Lower lobe of right lung (tissue), 2 donors: Measurements from ENCODE around the gene UNC5C. TPM values are rescaled to one million over a fixed set of nuclear protein-coding genes. Genes with fewer than 3 reads are reported as not detected.

Experiments used
- ATAC-seq, 2 donors: fragments of 200-7000 bp; cut with Tn5 transposase; one replicate each; pipeline ENCODE4 v1.9.1; 2020 to 2022; ENCODE audit warnings: mild to moderate bottlenecking in 2 of 2, moderate library complexity in 2 of 2
- DNase-seq: peaks from one replicate; pipeline ENCODE4 v3.0.0-alpha.2; 2020
- H3K27ac ChIP-seq: fragments of 200-600 bp; one replicate; pipeline ENCODE4 v1.8.0; 2022
- H3K27me3 ChIP-seq: fragments of 200-600 bp; one replicate; pipeline ENCODE4 v1.8.0; 2022; ENCODE audit warnings: low read depth
- H3K36me3 ChIP-seq: fragments of 200-600 bp; one replicate; pipeline ENCODE4 v1.8.0; 2022; ENCODE audit warnings: mild to moderate bottlenecking
- H3K4me1 ChIP-seq: fragments of 200-600 bp; one replicate; pipeline ENCODE4 v1.8.0; 2022
- H3K4me3 ChIP-seq: fragments of 200-600 bp; one replicate; pipeline ENCODE4 v1.8.0; 2022; ENCODE audit warnings: mild to moderate bottlenecking
- H3K9me3 ChIP-seq: fragments of 200-600 bp; one replicate; pipeline ENCODE4 v1.8.0; 2022
- intact Hi-C: fragments of 100-400 bp; cut with DNase I; formaldehyde crosslinking; loops from one replicate; pipeline ENCODE4 v1.11.0; 2022
- total RNA-seq: library from RNA; stranded (reverse); fragmentation: NEBNext Ultra II Directional; extraction: Animal tissue kit (Norgen Biotek cat#: 25700); gene quantifications from one replicate; pipeline ENCODE4 v1.2.1, GENCODE V29; 2021
- TF ChIP-seq, protein P1 (sequence below): fragments of 200-600 bp; IDR thresholded peaks from one replicate; pipeline ENCODE4 v1.8.0; 2022; ENCODE audit warnings: antibody characterized with exemption, mild to moderate bottlenecking
- donor health status: DM: no; HTN: yes; CAD: no; lungs with severe emphysema.

Gene UNC5C
- total RNA-seq, 1 donor from 2014 or later, result 5.1 TPM

GRCh38 chr4:95304898-95305297 is 243.9 kb downstream of the UNC5C start:
- no peaks in the 10 kb centered on the region for H3K9me3 ChIP-seq
- H3K4me1 ChIP-seq, result no peaks in the 10 kb centered on the region
- no peaks in the 10 kb centered on the region for H3K36me3 ChIP-seq
- no peak overlapping the region for H3K27ac ChIP-seq
- TF ChIP-seq, protein P1, sequence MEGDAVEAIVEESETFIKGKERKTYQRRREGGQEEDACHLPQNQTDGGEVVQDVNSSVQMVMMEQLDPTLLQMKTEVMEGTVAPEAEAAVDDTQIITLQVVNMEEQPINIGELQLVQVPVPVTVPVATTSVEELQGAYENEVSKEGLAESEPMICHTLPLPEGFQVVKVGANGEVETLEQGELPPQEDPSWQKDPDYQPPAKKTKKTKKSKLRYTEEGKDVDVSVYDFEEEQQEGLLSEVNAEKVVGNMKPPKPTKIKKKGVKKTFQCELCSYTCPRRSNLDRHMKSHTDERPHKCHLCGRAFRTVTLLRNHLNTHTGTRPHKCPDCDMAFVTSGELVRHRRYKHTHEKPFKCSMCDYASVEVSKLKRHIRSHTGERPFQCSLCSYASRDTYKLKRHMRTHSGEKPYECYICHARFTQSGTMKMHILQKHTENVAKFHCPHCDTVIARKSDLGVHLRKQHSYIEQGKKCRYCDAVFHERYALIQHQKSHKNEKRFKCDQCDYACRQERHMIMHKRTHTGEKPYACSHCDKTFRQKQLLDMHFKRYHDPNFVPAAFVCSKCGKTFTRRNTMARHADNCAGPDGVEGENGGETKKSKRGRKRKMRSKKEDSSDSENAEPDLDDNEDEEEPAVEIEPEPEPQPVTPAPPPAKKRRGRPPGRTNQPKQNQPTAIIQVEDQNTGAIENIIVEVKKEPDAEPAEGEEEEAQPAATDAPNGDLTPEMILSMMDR, result no peak
- no peaks in the 10 kb centered on the region for H3K27me3 ChIP-seq
- DNase-seq (no peak), ATAC-seq (peak; percentile 88 to 97)
- intact Hi-C loops, result no loop called here
- H3K4me3 ChIP-seq, result no peak overlapping the region

DNA sequence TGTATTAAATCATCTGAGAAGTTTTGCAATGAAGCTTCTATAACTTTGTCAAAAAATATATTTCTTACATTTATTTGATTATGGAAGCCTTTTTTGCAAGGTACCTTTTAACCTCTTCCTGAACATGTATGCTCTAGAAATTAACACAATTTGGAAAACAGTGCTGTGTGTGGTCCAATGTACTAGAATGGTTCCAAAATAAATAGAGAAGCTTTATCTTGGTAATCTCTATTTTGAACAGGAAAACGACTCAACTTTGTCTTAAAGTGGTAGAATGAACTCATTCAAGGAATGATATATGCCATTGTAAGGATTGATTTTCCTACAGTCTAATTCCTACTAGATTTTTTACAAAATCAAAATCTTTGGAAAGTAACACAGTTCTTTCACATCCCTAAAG is 248.5 kb downstream of the UNC5C start:
- ATAC-seq, result no peak
- H3K27me3 ChIP-seq, result no peaks in the 10 kb centered on the region
- H3K9me3 ChIP-seq, result no peaks in the 10 kb centered on the region
- DNase-seq, result no peak
- no peaks in the 10 kb centered on the region for H3K4me1 ChIP-seq
- no peaks in the 10 kb centered on the region for H3K36me3 ChIP-seq
- intact Hi-C loops, result no loop called here
- no peak overlapping the region for H3K4me3 ChIP-seq
- H3K27ac ChIP-seq, result no peak overlapping the region
- TF ChIP-seq, protein P1, result no peak

DNA sequence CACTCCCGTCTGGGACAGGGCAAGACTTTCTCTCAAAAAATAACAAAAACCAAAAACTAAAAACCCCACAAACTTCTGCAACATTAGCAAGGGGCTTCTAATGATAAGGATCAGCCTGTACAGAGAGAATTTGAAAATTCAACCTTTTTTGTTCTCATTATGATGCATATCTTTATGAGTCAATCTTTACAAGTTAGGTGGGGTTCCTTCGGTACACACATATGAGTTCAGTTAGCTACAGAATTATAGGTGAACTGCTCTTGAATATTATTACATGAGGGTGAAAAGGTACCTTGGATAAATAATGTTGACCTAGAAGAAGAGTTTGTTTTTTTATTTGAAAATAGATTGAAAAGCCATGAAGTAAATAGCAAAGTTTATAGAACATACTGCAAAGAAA is 252.7 kb downstream of the UNC5C start:
- DNase-seq (no peak), ATAC-seq (no peak)
- no peaks in the 10 kb centered on the region for H3K9me3 ChIP-seq
- H3K27ac ChIP-seq, result no peak overlapping the region
- TF ChIP-seq, protein P1, result no peak
- intact Hi-C loops, result no loop called here
- no peaks in the 10 kb centered on the region for H3K4me1 ChIP-seq
- no peaks in the 10 kb centered on the region for H3K36me3 ChIP-seq
- no peaks in the 10 kb centered on the region for H3K27me3 ChIP-seq
- no peak overlapping the region for H3K4me3 ChIP-seq

DNA sequence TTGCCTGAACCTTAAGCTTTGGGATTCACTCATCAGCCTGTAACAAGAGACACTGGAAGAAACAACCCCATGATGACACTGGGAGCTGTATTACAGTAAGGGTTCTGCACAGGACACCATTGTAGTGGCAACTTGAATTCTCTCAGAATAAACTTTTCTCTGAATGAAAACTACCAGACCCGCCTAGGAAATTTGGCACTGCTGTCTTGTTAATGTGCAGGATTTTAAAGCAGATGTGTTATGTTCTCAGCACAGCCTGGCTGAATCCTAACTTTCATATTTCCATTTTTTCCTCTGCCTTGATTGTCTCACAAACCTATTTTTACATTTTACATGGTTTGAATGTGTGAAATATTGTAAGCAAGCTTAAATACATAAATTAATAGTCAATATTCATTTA is 253.6 kb downstream of the UNC5C start:
- DNase-seq (no peak), ATAC-seq (no peak)
- no peak overlapping the region for H3K4me3 ChIP-seq
- H3K27ac ChIP-seq, result no peak overlapping the region
- no peaks in the 10 kb centered on the region for H3K4me1 ChIP-seq
- no peaks in the 10 kb centered on the region for H3K9me3 ChIP-seq
- intact Hi-C loops, result no loop called here
- H3K36me3 ChIP-seq, result no peaks in the 10 kb centered on the region
- TF ChIP-seq, protein P1, result no peak
- no peaks in the 10 kb centered on the region for H3K27me3 ChIP-seq

DNA sequence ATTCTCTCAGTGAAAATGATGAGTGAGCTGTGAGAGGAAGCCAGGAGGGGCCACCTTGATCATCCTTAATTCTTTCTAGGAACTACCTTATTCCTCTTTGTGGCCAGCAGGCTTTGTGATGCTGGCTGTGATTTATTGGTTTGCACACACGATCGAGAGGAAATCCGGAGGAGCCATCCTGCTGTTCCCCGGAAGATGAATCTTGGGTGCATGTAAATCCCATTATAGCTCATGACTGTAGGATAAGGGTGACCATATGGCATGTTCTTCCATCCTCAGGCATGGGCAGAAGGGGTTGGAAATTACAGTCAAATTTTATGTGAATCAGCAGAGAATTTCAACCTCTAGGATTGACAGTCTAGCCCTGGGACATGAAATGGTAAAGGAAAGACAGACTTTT is 254.5 kb downstream of the UNC5C start:
- no peaks in the 10 kb centered on the region for H3K27me3 ChIP-seq
- no peaks in the 10 kb centered on the region for H3K9me3 ChIP-seq
- TF ChIP-seq, protein P1, result no peak
- no peak for ATAC-seq
- no peak for DNase-seq
- H3K27ac ChIP-seq, result no peak overlapping the region
- intact Hi-C loops, result no loop called here
- H3K4me1 ChIP-seq, result no peaks in the 10 kb centered on the region
- no peak overlapping the region for H3K4me3 ChIP-seq
- no peaks in the 10 kb centered on the region for H3K36me3 ChIP-seq

DNA sequence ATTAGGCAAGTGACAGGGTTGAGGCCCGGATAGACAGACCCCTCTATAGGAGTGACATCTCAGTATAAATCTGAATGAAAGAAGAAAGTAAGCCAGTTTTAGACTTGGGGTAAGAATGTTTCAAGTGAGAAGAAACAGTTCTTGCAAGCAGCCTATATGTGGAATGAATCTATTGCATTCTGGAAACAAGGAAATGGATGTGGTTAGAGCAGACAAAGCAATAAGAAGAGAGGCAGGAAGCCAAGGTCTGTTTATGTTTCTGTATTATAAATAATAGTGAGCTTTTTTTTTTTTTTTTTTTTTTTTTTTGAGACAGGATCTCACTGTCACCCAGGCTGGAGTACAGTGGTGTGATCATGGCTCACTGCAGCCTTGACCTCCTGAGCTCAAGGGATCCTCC is 255.8 kb downstream of the UNC5C start:
- H3K27me3 ChIP-seq, result no peaks in the 10 kb centered on the region
- no peak for ATAC-seq
- H3K4me3 ChIP-seq, result no peak overlapping the region

More for the DNA sequence above, 255.8 kb downstream of the UNC5C start:
- Histone ChIP-seq H3K27ac (no peak overlapping the region), H3K36me3 (no peaks in the 10 kb centered on the region), H3K9me3 (no peaks in the 10 kb centered on the region), H3K4me1 (no peaks in the 10 kb centered on the region)
- DNase-seq, result no peak
- TF ChIP-seq, protein P1, result no peak
- intact Hi-C loops, result no loop called here
